Neural progenitor cell (in vitro differentiated cells): ENCODE data around the gene RNF169. TPM values are rescaled to one million over a fixed set of nuclear protein-coding genes. Genes with fewer than 3 reads are reported as not detected.
A peak's percentile ranks its signal among the peaks of the same experiment; 100 is the strongest.

Experiments used
- DNase-seq: peaks from one replicate; pipeline ENCODE4 v3.0.0-alpha.2; 2016; ENCODE audit warnings: low spot score
- H2AFZ ChIP-seq: fragments of 200-600 bp; sonication (generic); replicated peaks from 2 replicates; pipeline ENCODE4 v1.6.1; 2016; ENCODE audit warnings: antibody characterized with exemption
- H3F3A ChIP-seq: fragments of 200-600 bp; sonication (generic); 2 replicates; pipeline ENCODE4 v1.6.1; 2016; ENCODE audit warnings: antibody characterized with exemption, low read depth
- H3K27ac ChIP-seq: fragments of 200-600 bp; sonication (generic); 2 replicates; pipeline ENCODE4 v1.5.1; 2016; ENCODE audit warnings: mild to moderate bottlenecking
- H3K27me3 ChIP-seq: fragments of 200-600 bp; sonication (generic); 2 replicates; pipeline ENCODE4 v1.6.1; 2016; ENCODE audit warnings: mild to moderate bottlenecking, moderate library complexity
- H3K36me3 ChIP-seq: fragments of 200-600 bp; sonication (generic); 2 replicates; pipeline ENCODE4 v1.5.1; 2016
- H3K4me1 ChIP-seq: fragments of 200-600 bp; sonication (generic); 2 replicates; pipeline ENCODE4 v1.6.1; 2016; ENCODE audit warnings: mixed run types
- H3K4me2 ChIP-seq: fragments of 200-600 bp; sonication (generic); 2 replicates; pipeline ENCODE4 v1.6.1; 2016
- H3K4me3 ChIP-seq: fragments of 200-600 bp; sonication (generic); 2 replicates; pipeline ENCODE4 v1.5.1; 2016
- H3K79me2 ChIP-seq: fragments of 200-600 bp; sonication (generic); 2 replicates; pipeline ENCODE4 v1.6.1; 2016; ENCODE audit warnings: low read depth
- H3K9ac ChIP-seq: fragments of 200-600 bp; sonication (generic); 2 replicates; pipeline ENCODE4 v1.6.1; 2016
- H3K9me3 ChIP-seq: fragments of 200-600 bp; sonication (generic); 2 replicates; pipeline ENCODE4 v1.5.1; 2016; ENCODE audit warnings: low read depth
- H4K20me1 ChIP-seq: fragments of 200-600 bp; sonication (generic); 2 replicates; pipeline ENCODE4 v1.6.1; 2016; ENCODE audit warnings: low read depth
- H3K27ac Mint-ChIP-seq: 3 replicates; pipeline ENCODE4 v1.8.0; 2021; ENCODE audit warnings: mixed read lengths
- H3K27me3 Mint-ChIP-seq: 2 replicates; pipeline ENCODE4 v1.8.0; 2022; ENCODE audit warnings: low read depth, mild to moderate bottlenecking, inconsistent platforms, moderate library complexity, mixed read lengths; ENCODE audit not compliant: insufficient read depth
- H3K36me3 Mint-ChIP-seq: 3 replicates; pipeline ENCODE4 v1.8.0; 2021; ENCODE audit warnings: mixed read lengths
- H3K4me1 Mint-ChIP-seq: 3 replicates; pipeline ENCODE4 v1.8.0; 2021; ENCODE audit warnings: mixed read lengths
- H3K4me3 Mint-ChIP-seq: 3 replicates; pipeline ENCODE4 v1.8.0; 2021; ENCODE audit warnings: mild to moderate bottlenecking, moderate library complexity, mixed read lengths
- H3K9me3 Mint-ChIP-seq: 3 replicates; pipeline ENCODE4 v1.8.0; 2020; ENCODE audit warnings: mixed read lengths
- EZH2 ChIP-seq: fragments of 200-600 bp; sonication (generic); IDR thresholded peaks from 2 replicates; pipeline ENCODE4 v1.6.1; 2017; ENCODE audit warnings: antibody characterized with exemption, mild to moderate bottlenecking, moderate library complexity
- EZH2phosphoT487 ChIP-seq: fragments of 200-600 bp; sonication (generic); IDR thresholded peaks from 2 replicates; pipeline ENCODE4 v1.6.1; 2017; ENCODE audit warnings: antibody characterized with exemption
- total RNA-seq: library from RNA; depleted of rRNA; stranded (reverse); fragments of >200 nt; gene quantifications from 2 replicates; pipeline ENCODE4 v1.2.3, GENCODE V29; 2015; ENCODE audit warnings: low replicate concordance
- TF ChIP-seq, protein P1 (sequence below): fragments of 200-600 bp; sonication (generic); IDR thresholded peaks from 2 replicates; pipeline ENCODE4 v1.5.1; 2017; ENCODE audit warnings: antibody characterized with exemption, mild to moderate bottlenecking

Gene RNF169
- total RNA-seq, 1 donor from 2014 or later, result 30.2 TPM

DNA sequence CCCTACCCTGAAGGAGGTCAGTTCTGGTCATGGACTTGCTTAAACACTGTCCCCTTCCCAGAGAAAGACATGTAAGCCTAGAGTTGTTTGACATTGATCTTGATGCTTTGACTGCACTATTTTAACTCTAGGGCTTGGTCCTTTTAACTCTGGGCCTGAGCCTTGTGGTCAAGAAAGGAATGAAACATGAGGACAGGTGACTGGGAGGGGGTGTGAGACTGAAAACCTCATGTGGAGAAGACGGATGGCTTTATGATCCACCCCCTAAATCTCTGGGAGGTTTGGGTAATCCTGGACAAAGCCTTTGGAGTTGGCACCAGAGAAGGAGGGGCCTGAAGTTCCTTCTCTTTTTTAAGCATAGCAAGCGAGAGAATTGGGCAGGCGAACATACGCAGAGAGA is 35.0 kb upstream of the RNF169 start:
- Histone ChIP-seq H3K9ac (no peak overlapping the region), H4K20me1 (no peaks in the 10 kb centered on the region), H3K4me2 (no peak overlapping the region), H3K4me3 (no peak overlapping the region), H3F3A (no peaks in the 10 kb centered on the region), H2AFZ (no peak overlapping the region), H3K36me3 (no peaks in the 10 kb centered on the region), H3K27ac (no peak overlapping the region), H3K27me3 (no peaks in the 10 kb centered on the region), H3K79me2 (no peaks in the 10 kb centered on the region), H3K9me3 (no peaks in the 10 kb centered on the region), H3K4me1 (peaks cover 25% of the 10 kb centered on the region)
- peaks cover 30% of the 10 kb centered on the region for H3K4me1 Mint-ChIP-seq
- H3K27me3 Mint-ChIP-seq, result peaks cover 12% of the 10 kb centered on the region
- DNase-seq, result no peak
- no peak overlapping the region for H3K4me3 Mint-ChIP-seq
- H3K9me3 Mint-ChIP-seq, result no peaks in the 10 kb centered on the region
- no peaks in the 10 kb centered on the region for H3K36me3 Mint-ChIP-seq
- no peak for TF ChIP-seq EZH2
- TF ChIP-seq EZH2phosphoT487, result no peak
- TF ChIP-seq, protein P1, sequence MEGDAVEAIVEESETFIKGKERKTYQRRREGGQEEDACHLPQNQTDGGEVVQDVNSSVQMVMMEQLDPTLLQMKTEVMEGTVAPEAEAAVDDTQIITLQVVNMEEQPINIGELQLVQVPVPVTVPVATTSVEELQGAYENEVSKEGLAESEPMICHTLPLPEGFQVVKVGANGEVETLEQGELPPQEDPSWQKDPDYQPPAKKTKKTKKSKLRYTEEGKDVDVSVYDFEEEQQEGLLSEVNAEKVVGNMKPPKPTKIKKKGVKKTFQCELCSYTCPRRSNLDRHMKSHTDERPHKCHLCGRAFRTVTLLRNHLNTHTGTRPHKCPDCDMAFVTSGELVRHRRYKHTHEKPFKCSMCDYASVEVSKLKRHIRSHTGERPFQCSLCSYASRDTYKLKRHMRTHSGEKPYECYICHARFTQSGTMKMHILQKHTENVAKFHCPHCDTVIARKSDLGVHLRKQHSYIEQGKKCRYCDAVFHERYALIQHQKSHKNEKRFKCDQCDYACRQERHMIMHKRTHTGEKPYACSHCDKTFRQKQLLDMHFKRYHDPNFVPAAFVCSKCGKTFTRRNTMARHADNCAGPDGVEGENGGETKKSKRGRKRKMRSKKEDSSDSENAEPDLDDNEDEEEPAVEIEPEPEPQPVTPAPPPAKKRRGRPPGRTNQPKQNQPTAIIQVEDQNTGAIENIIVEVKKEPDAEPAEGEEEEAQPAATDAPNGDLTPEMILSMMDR, result no peak
- peak overlapping the region; percentile 42 for H3K27ac Mint-ChIP-seq

DNA sequence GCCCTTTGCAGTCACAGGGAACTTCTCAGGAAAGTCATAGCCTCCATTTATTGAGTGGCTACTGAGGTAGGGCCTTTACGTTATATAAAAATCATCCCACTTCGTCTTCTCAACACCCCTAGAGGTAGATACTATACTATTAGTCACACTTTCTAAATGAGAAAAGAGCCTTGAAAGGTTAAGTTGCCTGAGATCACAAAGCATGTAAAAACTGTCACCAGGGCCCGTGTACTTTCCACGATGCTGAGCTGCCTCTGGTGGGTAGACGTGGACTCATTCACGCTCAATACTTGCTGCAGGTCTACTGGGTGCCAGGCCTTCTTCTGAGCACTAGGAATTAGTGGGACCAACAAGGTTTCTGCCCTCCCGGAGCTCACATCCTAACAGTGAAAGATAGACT is 33.7 kb upstream of the RNF169 start:
- H3K27ac ChIP-seq, result no peak overlapping the region
- no peaks in the 10 kb centered on the region for H4K20me1 ChIP-seq
- DNase-seq, result no peak
- H3K9ac ChIP-seq, result no peak overlapping the region
- TF ChIP-seq, protein P1, result no peak
- Mint-ChIP-seq H3K36me3 (no peaks in the 10 kb centered on the region), H3K27me3 (peaks cover 12% of the 10 kb centered on the region), H3K27ac (peak overlapping the region; percentile 28), H3K4me3 (no peak overlapping the region), H3K9me3 (no peaks in the 10 kb centered on the region), H3K4me1 (peaks cover 26% of the 10 kb centered on the region)
- H3K4me3 ChIP-seq, result no peak overlapping the region
- no peaks in the 10 kb centered on the region for H3F3A ChIP-seq
- no peak overlapping the region for H2AFZ ChIP-seq
- H3K36me3 ChIP-seq, result no peaks in the 10 kb centered on the region
- no peaks in the 10 kb centered on the region for H3K27me3 ChIP-seq
- H3K4me2 ChIP-seq, result no peak overlapping the region
- no peaks in the 10 kb centered on the region for H3K79me2 ChIP-seq
- H3K9me3 ChIP-seq, result no peaks in the 10 kb centered on the region
- peaks cover 25% of the 10 kb centered on the region for H3K4me1 ChIP-seq

DNA sequence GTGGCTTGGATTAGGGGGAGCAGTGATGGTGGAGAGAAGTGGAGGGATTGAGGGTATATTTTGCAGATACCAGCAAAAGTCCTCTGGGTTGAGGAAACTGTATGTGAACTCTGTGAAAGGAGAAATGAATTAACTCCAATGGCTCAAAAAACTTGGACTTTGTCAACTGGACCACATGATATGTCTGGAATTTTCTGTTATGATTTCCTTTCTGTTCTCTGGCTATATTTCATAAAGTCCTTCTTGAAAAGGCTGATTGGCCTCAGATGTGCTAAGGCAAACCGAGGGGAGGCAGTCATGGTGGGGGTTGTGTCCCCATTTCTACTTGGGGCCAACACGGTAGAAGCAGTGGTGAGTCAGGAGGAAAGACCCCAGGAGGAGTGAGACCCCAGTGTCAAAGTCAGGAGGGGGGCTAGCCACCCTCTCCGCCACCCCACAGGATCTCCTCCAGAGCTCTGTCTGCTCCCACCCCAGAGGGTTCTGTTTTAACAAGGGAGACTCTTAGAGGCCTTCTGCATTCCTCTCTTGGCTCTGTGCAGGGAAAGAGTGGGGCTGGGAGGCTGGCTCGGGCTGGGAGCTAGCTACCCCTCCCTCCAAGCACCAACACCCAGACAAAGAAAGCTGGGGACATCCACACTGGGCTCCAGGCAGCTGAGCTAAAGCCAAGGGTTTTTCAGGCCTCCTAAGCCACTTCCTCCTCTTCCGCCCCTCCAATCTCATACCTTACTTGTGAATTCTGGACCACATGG is 31.3 kb upstream of the RNF169 start:
- peak; percentile 35 for DNase-seq
- H3K27ac Mint-ChIP-seq, result no peak overlapping the region
- TF ChIP-seq, protein P1, result no peak
- no peak for TF ChIP-seq EZH2phosphoT487
- no peak for TF ChIP-seq EZH2
- Histone ChIP-seq H3K27ac (no peak overlapping the region), H2AFZ (peak overlapping the region; percentile 42), H4K20me1 (no peaks in the 10 kb centered on the region), H3K4me1 (peaks cover 29% of the 10 kb centered on the region), H3K9me3 (no peaks in the 10 kb centered on the region), H3K27me3 (no peaks in the 10 kb centered on the region), H3K9ac (no peak overlapping the region), H3K4me2 (no peak overlapping the region), H3K79me2 (no peaks in the 10 kb centered on the region), H3K4me3 (no peak overlapping the region), H3F3A (no peaks in the 10 kb centered on the region), H3K36me3 (no peaks in the 10 kb centered on the region)
- no peak overlapping the region for H3K4me3 Mint-ChIP-seq
- H3K9me3 Mint-ChIP-seq, result no peaks in the 10 kb centered on the region
- H3K36me3 Mint-ChIP-seq, result no peaks in the 10 kb centered on the region
- peaks cover 8% of the 10 kb centered on the region for H3K27me3 Mint-ChIP-seq
- peaks cover 15% of the 10 kb centered on the region for H3K4me1 Mint-ChIP-seq
